IPS-NIHi11 (cell line): Measurements from ENCODE around the gene SSNA1.
A peak's percentile ranks its signal among the peaks of the same experiment; 100 is the strongest.

Experiments
- DNase-seq: peaks from one replicate; pipeline ENCODE4 v3.0.0; 2012; ENCODE audit warnings: mixed read lengths, low spot score

Gene SSNA1

GRCh38 chr9:137152844-137153405, 35.6 kb upstream of the SSNA1 start:
- no peak for DNase-seq

DNA sequence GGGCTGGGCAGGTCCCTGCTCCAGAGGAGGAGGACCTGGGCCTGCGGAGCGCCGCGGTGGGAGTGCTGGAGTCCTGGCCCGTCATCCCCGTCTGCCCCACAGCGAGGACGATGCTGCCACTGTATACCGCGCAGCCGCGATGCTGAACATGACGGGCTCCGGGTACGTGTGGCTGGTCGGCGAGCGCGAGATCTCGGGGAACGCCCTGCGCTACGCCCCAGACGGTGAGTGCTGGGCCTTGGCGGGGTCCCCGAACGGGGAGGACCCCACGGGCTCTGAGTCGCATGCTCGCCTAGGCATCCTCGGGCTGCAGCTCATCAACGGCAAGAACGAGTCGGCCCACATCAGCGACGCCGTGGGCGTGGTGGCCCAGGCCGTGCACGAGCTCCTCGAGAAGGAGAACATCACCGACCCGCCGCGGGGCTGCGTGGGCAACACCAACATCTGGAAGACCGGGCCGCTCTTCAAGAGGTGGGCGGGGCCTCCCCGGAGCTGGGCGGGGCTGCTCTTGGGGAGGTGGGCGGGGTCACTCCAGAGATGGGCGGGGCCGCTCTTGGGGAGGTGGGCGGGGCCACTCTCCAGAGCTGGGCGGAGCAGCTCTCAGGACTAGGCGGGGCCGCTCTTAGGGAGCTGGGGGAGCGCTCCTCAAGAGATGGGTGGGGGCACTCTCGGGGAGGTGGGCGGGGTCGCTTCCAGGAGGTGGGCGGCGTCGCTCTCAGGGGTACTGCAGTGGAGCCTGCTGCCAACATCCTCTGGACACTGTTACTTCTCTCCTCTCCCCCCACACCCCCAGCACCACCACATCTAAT, 31.7 kb upstream of the SSNA1 start:
- peak; percentile 81 for DNase-seq

- DNase-seq, result no peak
Measured at GRCh38 chr9:137157618-137158415, 30.7 kb upstream of the SSNA1 start.

DNA sequence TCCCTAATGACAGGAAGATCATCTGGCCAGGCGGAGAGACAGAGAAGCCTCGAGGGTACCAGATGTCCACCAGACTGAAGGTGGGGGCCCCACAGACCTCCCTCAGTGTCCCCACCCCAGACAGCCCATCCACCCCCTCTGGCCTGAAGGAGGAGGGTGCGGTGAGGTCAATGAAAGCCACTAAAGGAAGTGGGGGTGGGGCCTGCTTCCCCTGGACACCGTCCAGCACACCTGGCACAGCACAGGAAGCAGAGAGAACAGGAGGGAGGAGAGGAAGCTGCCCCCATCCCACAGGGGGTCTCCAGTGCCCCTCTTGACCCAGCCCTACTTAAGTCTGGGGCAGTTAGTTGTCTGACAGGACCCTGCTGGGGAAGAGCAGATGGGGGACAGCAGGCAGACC, 29.9 kb upstream of the SSNA1 start:
- no peak for DNase-seq

GRCh38 chr9:137159105-137160053, 29.1 kb upstream of the SSNA1 start:
- no peak for DNase-seq

DNA sequence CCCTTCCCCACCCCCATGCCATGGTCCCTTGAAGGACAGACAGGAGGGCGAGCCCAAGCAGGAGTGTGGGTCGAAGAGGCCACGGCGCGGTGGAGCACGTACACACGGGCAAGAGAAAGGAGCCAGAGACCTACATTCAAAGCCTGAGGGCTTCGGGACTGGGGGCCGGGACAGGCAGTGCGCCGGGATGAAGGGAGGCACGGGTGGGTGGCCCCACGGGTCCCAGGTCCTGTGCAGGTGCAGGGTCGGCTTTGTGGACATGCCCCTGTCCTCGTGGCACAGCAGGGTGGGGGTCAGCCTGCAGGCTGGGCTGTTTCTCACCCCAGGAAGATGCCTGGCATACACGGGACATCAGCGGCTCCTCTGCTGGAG, 28.4 kb upstream of the SSNA1 start:
- no peak for DNase-seq

- no peak for DNase-seq
Measured at GRCh38 chr9:137160716-137161557, 27.5 kb upstream of the SSNA1 start.

DNA sequence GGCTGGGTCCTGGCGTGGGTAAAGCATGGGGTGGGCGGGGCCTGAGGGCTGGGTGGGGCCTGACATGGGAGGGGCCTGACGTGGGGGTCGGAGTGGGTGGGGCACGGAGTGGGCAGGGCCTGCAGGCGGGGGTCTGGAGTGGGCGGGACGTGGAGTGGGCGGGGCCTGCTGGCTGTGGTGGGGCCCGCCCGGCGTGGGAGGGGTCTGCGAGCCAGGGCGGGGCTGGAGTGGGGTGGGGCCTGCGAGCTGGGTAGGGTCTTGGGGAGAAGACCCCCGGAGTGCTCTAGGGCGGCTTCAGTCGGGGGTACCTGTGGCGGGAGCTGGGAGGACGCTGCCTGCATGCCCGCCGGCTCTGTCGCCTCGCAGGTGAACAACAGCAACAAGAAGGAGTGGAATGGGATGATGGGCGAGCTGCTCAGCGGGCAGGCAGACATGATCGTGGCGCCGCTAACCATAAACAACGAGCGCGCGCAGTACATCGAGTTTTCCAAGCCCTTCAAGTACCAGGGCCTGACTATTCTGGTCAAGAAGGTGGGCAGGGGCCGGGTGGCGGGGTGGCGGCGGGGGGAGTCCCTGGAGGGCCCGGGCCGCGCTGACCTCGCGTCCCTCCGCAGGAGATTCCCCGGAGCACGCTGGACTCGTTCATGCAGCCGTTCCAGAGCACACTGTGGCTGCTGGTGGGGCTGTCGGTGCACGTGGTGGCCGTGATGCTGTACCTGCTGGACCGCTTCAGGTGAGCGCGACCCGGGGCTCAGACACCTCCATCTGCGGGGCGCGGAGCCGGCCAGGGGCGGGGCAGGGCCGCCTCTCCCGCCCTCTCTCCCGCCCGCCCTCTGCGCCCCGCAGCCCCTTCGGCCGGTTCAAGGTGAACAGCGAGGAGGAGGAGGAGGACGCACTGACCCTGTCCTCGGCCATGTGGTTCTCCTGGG, 26.7 kb upstream of the SSNA1 start:
- DNase-seq, result peak; percentile 88

DNA sequence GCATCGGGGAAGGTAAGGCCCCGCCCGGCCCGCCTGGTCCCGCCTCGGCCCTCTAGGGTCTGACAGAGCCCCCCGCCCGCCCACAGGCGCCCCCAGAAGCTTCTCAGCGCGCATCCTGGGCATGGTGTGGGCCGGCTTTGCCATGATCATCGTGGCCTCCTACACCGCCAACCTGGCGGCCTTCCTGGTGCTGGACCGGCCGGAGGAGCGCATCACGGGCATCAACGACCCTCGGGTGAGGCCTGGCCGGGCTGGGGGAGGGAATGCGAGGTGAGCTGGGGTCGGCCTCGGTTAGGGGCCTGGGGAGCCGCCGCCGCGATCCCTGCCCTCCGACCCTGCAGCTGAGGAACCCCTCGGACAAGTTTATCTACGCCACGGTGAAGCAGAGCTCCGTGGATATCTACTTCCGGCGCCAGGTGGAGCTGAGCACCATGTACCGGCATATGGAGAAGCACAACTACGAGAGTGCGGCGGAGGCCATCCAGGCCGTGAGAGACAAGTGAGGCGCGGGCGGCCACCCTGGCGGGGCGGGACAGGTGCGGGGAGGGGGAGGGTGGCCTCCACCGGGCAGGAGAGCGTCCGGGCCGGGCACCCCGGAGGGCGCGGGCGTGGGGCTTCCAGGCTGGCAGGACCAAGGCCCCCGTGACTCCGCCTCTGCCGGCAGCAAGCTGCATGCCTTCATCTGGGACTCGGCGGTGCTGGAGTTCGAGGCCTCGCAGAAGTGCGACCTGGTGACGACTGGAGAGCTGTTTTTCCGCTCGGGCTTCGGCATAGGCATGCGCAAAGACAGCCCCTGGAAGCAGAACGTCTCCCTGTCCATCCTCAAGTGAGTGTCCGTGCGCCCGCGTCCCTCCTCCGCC, 25.7 kb upstream of the SSNA1 start:
- DNase-seq, result peak; percentile 50

DNA sequence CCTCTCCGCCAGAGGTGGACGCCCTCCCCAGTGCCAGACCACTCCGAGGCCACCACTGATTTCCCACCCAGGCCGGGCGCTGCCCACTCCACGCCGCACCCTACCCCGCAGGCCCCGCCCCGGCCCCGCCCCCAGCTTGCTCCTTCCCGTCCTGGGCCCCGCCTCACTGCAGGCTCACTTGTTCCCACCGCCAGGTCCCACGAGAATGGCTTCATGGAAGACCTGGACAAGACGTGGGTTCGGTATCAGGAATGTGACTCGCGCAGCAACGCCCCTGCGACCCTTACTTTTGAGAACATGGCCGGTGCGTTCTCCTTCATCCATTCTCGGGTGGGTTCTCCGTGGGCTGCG, 25.1 kb upstream of the SSNA1 start:
- peak; percentile 60 for DNase-seq

GRCh38 chr9:137163805-137164204, 24.7 kb upstream of the SSNA1 start:
- DNase-seq, result no peak

- DNase-seq, result no peak
Measured at GRCh38 chr9:137164370-137165249, 23.9 kb upstream of the SSNA1 start.

DNA sequence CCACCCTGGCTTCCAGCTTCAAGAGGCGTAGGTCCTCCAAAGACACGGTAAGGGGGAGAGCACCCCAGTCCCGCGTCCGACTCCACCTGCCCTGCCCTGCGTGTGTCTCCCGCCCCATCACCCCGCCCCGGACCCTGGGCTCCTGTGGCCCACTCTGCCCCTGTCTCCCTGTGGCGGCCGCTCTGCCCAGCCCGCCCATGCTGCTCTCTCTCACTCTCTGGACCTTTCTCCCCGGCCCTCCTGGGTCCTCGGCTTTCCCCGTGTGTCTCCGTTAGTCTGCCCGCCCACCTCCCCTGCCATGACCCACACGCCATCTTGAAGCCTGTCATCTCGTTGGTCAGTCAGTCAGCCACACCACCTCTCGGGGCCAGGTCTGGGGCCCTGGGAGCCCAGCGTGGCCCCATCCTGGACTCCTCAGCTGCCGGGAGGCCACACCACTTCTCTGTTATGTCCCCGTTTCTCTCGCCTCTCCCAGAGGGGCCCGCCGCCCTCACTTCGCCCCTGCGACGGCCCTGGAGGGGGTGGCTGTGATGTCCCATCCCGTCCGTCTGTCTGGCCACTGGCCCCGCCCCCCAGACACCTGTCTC, 23.1 kb upstream of the SSNA1 start:
- DNase-seq, result no peak

DNA sequence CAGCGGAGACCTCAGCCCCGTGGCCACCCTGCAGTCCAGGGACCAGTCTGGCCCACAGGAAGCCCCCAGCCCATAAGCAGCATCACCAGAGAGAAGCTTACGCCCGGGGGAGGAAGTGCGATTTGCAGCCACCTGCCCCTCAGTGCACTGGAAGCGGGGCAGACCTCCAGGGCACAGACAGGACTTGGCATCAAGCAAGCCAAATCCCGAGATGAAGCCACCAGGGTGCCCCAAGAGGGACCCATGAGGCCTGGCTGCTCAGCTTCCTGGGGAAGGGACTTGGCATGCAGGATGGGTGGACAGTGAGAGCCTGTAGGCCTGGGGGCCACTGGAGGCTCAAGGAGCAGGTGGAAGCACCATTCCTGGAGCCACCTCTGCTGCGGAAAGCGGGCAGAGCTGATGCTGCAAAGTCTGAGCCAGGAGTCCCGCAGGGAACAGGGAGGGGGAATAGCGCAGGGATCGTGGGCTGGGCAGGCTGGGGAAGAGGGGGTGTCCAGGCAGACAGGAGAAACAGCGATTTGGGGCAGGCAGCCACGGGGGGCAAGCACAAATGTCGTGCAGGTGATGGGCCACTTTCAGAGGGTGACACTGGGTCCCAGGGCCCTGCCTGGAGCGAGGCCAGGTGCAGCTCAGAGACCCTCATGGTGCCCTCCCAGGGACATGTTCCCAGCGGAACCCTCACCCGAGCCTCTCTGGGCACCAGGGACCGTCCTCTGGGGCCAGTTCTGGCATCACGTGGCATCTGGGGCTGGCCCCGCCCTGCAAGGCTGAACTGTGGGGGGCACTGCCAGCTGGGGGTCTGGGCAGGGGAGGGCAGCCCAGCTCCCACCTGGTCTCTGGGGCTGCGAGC, 21.9 kb upstream of the SSNA1 start:
- DNase-seq, result no peak

DNA sequence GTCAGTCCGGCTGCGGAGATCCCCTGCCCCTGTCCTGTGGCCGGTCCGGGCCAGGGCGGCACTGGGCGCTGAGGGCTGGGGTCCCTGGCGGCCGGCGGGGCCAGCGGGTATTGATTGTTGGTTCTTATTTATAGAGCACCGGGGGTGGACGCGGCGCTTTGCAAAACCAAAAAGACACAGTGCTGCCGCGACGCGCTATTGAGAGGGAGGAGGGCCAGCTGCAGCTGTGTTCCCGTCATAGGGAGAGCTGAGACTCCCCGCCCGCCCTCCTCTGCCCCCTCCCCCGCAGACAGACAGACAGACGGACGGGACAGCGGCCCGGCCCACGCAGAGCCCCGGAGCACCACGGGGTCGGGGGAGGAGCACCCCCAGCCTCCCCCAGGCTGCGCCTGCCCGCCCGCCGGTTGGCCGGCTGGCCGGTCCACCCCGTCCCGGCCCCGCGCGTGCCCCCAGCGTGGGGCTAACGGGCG, 21.2 kb upstream of the SSNA1 start:
- no peak for DNase-seq

- DNase-seq, result peak; percentile 59
Measured at GRCh38 chr9:137167747-137168572, 20.5 kb upstream of the SSNA1 start.
